GM19351 (cell line): Measurements from ENCODE around the gene ATP8A2.
A peak's percentile ranks its signal among the peaks of the same experiment; 100 is the strongest.

Experiments
- ATAC-seq: cut with Tn5 transposase; IDR thresholded peaks from one replicate; pipeline ENCODE4 v1.9.1; 2021; ENCODE audit warnings: mild to moderate bottlenecking, moderate library complexity; ENCODE audit not compliant: unreplicated experiment

ATP8A2 gene

GRCh38 chr13:25874064-25874737 lies 502.4 kb downstream of the ATP8A2 start:
- no peak for ATAC-seq

GRCh38 chr13:25874907-25875306 lies 503.1 kb downstream of the ATP8A2 start:
- no peak for ATAC-seq

DNA sequence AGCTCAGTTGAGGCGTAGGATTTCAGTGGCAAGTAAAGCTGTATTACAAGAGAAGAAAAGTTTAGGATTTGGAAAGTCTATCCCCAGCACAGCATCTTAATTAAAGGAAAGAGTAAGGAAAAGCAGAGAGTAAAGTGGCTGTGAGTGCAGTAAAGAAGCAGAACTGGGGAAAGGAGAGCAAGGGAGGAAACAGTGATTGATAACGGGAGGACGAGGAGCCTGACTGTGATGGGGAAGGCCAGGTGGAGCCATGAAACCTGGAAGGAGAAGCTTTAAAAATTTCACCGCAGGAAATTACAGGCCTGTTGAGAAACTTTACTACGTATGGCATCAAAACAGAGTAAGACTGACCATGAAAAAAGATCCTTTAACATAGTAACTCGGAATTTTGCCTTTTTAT lies 504.5 kb downstream of the ATP8A2 start:
- no peak for ATAC-seq

GRCh38 chr13:25879466-25879865 lies 507.7 kb downstream of the ATP8A2 start:
- ATAC-seq = no peak

- no peak for ATAC-seq
Measured at GRCh38 chr13:25881136-25881926, 509.6 kb downstream of the ATP8A2 start.

- ATAC-seq = no peak
Measured at GRCh38 chr13:25881971-25882451, 510.2 kb downstream of the ATP8A2 start.

DNA sequence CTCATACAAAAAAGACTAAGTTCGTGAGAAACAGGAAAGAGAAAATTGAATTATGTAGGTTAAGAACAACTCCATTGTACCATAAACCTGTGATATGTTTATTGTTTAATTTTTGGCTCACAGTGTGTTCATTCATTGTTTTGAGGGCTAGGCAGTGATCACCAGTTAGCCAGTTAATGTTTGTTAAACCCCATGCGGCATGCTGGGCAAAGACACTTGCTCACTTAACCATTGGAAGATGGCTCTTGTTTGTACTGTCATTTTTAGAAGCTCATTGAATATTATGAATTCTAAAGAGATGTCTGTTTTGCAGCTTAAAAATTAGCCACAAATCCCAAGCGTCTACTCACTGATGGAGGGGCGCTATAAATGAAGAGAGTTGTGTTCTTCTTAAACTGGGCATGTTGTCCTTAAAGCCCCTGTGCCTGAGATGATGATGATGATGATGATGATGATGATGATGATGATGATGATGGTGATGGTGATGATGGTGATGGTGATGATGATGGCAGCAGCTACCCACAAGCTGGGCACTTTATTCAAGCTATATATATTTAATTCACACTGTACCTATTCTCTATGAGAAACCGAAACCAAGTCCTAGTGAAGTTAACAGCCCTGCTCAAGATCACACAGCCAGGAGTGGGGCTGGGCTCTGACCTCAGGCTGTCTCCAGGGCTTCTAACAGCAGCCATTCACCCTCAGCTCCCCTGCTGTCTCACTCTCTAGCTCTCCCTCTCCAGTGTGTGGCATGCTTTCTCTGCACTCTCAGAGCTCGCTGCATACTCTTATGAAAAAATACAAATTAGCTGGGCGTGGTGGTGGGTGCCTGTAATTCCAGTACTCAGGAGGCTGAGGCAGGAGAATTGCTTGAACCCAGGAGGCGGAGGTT lies 510.9 kb downstream of the ATP8A2 start:
- no peak for ATAC-seq

- ATAC-seq = no peak
Measured at GRCh38 chr13:25885418-25885817, 513.6 kb downstream of the ATP8A2 start.

- no peak for ATAC-seq
Measured at GRCh38 chr13:25886438-25887214, 514.9 kb downstream of the ATP8A2 start.

GRCh38 chr13:25887962-25888655 lies 516.3 kb downstream of the ATP8A2 start:
- ATAC-seq = no peak

GRCh38 chr13:25890671-25891212 lies 519.0 kb downstream of the ATP8A2 start:
- no peak for ATAC-seq

- ATAC-seq = no peak
Measured at GRCh38 chr13:25898991-25899390, 527.2 kb downstream of the ATP8A2 start.

GRCh38 chr13:25899464-25899863 lies 527.7 kb downstream of the ATP8A2 start:
- no peak for ATAC-seq

DNA sequence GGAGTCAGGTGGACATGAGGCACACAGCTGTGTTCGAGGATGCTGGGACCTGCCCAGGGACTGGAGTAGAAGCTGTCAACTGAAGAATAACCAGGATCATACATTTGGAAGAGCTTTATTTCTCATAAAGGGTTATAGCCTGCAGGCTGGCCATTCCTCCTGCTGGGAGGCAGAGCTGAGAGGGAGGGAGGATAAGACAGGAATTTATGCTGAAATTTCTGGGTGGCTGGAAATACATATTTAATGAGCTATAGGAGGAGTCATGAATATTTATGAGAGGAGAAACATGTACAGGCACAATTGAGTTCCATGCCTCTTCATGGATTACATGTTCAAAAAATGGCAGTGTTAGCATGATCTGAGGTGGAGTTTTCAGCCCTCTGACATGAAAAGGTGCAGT lies 528.2 kb downstream of the ATP8A2 start:
- ATAC-seq = no peak

DNA sequence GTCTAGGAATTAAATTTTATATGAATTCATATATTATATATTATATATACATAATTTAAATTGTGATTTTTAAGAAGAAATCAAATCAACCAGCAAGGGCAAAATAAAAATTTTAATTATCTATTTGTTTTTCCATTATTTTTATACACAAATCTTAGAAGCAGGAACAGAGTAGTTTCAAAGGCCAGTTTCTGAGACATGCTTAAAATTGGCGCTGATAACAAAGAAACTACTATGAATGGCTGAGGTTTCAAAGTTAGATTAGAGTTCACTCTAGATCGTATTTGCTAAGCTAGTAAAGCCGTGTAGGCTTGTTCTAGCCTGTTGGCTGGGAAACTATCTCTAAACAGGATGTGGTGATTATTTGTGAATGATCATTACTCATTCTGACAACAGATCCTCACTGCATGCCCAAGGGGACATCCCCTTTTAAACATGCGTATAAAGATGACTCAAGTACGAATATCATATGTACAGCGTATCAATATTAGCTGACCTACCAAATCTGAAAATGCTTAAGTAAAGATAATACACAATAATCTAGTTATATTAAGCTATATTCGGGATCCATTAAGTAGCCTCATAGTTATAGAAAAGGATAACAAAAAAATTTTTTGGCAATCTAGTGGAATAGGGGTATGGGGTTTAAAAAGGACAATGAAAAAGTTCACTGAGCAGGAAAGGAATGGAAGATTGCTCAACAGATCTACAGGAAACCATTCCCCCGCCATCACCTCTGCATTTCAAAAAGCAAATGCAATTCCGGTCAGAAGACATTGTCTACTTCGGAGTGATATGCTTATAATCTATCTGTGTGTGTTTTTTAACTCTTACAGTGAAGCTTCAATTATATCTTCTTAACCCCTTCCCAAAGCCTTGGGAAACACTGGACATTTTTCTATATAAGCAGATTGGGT lies 529.9 kb downstream of the ATP8A2 start:
- peak; percentile 93 for ATAC-seq

DNA sequence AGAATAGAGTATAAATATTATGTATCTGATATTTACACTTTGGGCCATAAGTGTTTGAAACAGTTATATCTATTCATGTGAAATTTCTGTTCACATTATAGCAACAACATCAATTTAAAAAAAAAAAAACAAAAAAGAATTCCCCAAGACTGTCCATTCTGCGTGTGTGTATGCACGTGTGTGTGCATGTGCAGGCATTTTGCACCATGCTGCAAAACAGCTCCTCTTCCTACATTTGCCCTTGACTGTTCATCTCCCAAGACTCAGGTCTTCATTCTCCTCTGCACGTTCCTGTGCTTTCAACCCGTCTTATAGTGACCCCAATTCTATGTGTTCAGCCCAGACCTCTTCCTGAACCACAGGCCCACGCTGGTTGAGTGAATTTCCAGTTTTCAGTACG lies 530.7 kb downstream of the ATP8A2 start:
- ATAC-seq = no peak

DNA sequence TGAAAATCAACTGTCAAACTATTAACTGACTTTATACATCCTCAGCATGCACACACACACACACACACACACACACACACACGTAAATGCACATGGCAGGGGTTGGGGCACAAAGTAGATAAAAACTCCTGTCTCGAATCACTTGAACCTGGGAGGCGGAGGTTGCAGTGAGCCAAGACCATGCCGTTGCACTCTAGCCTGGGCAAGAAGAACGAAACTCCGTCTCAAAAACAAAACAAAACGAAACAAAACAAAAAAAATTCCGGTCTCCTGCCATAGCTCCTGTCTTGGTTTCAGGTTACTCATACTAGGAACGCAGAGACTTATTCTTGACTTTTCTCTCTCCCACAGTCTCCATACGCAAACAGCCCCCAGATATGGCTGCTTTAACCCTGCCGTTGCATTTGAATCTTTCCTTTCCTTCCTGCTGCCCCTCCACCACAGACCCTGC lies 531.1 kb downstream of the ATP8A2 start:
- peak; percentile 56 for ATAC-seq

GRCh38 chr13:25904830-25905229 lies 533.1 kb downstream of the ATP8A2 start:
- no peak for ATAC-seq
